Measurements from ENCODE around the gene LMOD1.

DNA sequence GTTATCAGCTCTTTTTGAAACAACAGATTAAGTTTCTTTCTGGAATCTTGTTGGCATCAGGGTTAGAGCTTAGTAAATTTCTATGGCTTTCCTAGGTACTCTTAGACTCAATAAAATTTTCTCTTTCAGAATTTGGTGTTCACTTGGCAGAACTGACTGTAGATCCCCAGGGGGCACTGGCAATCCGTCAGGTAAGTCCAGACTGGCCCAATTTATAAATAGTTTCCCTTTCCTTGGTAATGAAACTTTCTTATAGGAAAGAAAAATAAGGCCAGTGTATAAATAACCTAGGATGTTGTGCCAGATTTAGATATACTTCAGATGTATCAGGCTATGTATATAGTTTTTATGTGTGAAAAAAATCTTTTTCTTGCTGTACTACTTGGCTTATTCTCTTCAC, 99.2 kb downstream of the LMOD1 start:
- no peak for TF ChIP-seq CTCF (IDR thresholded peaks at IDR 0.05)
- no peak for TF ChIP-seq EZH2 (IDR thresholded peaks at IDR 0.05)
